IMR-90 (cell line): ENCODE data around the gene ALDH7A1. TPM values are rescaled to one million over a fixed set of nuclear protein-coding genes. Genes with fewer than 3 reads are reported as not detected.

Experiments
- ATAC-seq: fragments of 200-7000 bp; cut with Tn5 transposase; 2 replicates; pipeline ENCODE4 v1.9.1; 2020; ENCODE audit warnings: low read depth, mild to moderate bottlenecking, moderate library complexity
- BruUV-seq: library from RNA; stranded (reverse); fragments of 400-500 nt; replicated peaks from 2 replicates; lab custom pipeline; 2021; lab: Mats Ljungman, UMichigan
- CTCF ChIA-PET: fragments of 300-600 bp; formaldehyde crosslinking; extraction: SDS; loops from one replicate; lab custom pipeline; 2021; ENCODE audit warnings: antibody characterized with exemption; lab: Yijun Ruan, JAX
- POLR2A ChIA-PET: fragments of 300-600 bp; sonication (Branson Sonifier 250); formaldehyde crosslinking; loops from one replicate; lab custom pipeline; 2022; ENCODE audit warnings: antibody characterized with exemption; ENCODE audit not compliant: unreplicated experiment; lab: Charles Lee
- DNase-seq: peaks from one replicate; pipeline ENCODE4 v3.0.0; 2013
- H2AFZ ChIP-seq: replicated peaks from 2 replicates; pipeline ENCODE3; 2013; ENCODE audit warnings: low read length, mild to moderate bottlenecking; ENCODE audit not compliant: poor library complexity
- H2AK5ac ChIP-seq: 2 replicates; pipeline ENCODE4 v1.6.1; 2013; ENCODE audit warnings: low read depth, low read length, inconsistent platforms
- H2AK9ac ChIP-seq: replicated peaks from 2 replicates; pipeline ENCODE3; 2013; ENCODE audit warnings: mild to moderate bottlenecking, low read depth, low read length, moderate library complexity; ENCODE audit not compliant: poor library complexity
- H2BK120ac ChIP-seq: 2 replicates; pipeline ENCODE4 v1.6.1; 2013; ENCODE audit warnings: low read depth, low read length, inconsistent platforms
- H2BK15ac ChIP-seq: 3 replicates; pipeline ENCODE4 v1.6.1; 2013; ENCODE audit warnings: low read depth, low read length, inconsistent platforms
- H2BK20ac ChIP-seq: 2 replicates; pipeline ENCODE4 v1.6.1; 2013; ENCODE audit warnings: low read depth, mild to moderate bottlenecking, inconsistent platforms, low read length, moderate library complexity
- H2BK5ac ChIP-seq: 2 replicates; pipeline ENCODE4 v1.6.1; 2013; ENCODE audit warnings: mild to moderate bottlenecking, low read depth, low read length, inconsistent platforms; ENCODE audit not compliant: poor library complexity, severe bottlenecking
- H3K14ac ChIP-seq: replicated peaks from 2 replicates; pipeline ENCODE4 v1.6.1; 2013; ENCODE audit warnings: low read depth, low read length, inconsistent platforms
- H3K18ac ChIP-seq: 2 replicates; pipeline ENCODE4 v1.6.1; 2013; ENCODE audit warnings: low read depth, low read length, control low read depth
- H3K23ac ChIP-seq: 2 replicates; pipeline ENCODE4 v1.6.1; 2013; ENCODE audit warnings: low read depth, low read length, inconsistent platforms
- H3K27ac ChIP-seq: 2 replicates; pipeline ENCODE4 v1.5.1; 2013; ENCODE audit warnings: mild to moderate bottlenecking, control low read depth, low read length; ENCODE audit not compliant: insufficient read depth
- H3K27me3 ChIP-seq: 2 replicates; pipeline ENCODE4 v1.6.1; 2013; ENCODE audit warnings: low read length; ENCODE audit not compliant: control insufficient read depth, insufficient read depth
- H3K36me3 ChIP-seq: 2 replicates; pipeline ENCODE4 v1.6.1; 2013; ENCODE audit warnings: low read length, mixed read lengths; ENCODE audit not compliant: control insufficient read depth, insufficient read depth
- H3K4ac ChIP-seq: 2 replicates; pipeline ENCODE4 v1.6.1; 2013; ENCODE audit warnings: low read depth, low read length, inconsistent platforms
- H3K4me1 ChIP-seq: 2 replicates; pipeline ENCODE4 v1.6.1; 2013; ENCODE audit warnings: low read length, mixed read lengths; ENCODE audit not compliant: control insufficient read depth, insufficient read depth
- H3K4me2 ChIP-seq: 2 replicates; pipeline ENCODE4 v1.6.1; 2013; ENCODE audit warnings: low read depth, mild to moderate bottlenecking, control low read depth, low read length, moderate library complexity
- H3K4me3 ChIP-seq: 2 replicates; pipeline ENCODE4 v1.5.1; 2013; ENCODE audit warnings: low read depth, mild to moderate bottlenecking, control low read depth, low read length, moderate library complexity; ENCODE audit not compliant: insufficient read depth
- H3K56ac ChIP-seq: 2 replicates; pipeline ENCODE4 v1.6.1; 2013; ENCODE audit warnings: low read length, inconsistent platforms; ENCODE audit not compliant: insufficient read depth; ENCODE audit errors: extremely low read depth
- H3K79me1 ChIP-seq, 2 experiments: 2 replicates each; pipeline ENCODE4 v1.6.1; 2013; ENCODE audit warnings: low read length in 2 of 2, inconsistent platforms in 1 of 2, low read depth in 1 of 2
- H3K9ac ChIP-seq: 2 replicates; pipeline ENCODE4 v1.6.1; 2013; ENCODE audit warnings: low read depth, low read length, control low read depth
- H3K9me1 ChIP-seq: 2 replicates; pipeline ENCODE4 v1.6.1; 2013; ENCODE audit warnings: low read length, inconsistent platforms; ENCODE audit not compliant: insufficient read depth
- H3K9me3 ChIP-seq: 2 replicates; pipeline ENCODE4 v1.6.1; 2013; ENCODE audit warnings: low read length; ENCODE audit not compliant: control insufficient read depth, insufficient read depth
- H4K20me1 ChIP-seq: 2 replicates; pipeline ENCODE4 v1.6.1; 2013; ENCODE audit warnings: low read length, inconsistent platforms; ENCODE audit not compliant: insufficient read depth
- H4K5ac ChIP-seq: 2 replicates; pipeline ENCODE4 v1.6.1; 2013; ENCODE audit warnings: mild to moderate bottlenecking, low read depth, low read length, control low read depth
- H4K8ac ChIP-seq, 2 experiments: 2 replicates each; pipeline ENCODE4 v1.6.1; 2013; ENCODE audit warnings: low read depth in 2 of 2, low read length in 2 of 2, control low read depth in 1 of 2, inconsistent platforms in 1 of 2
- H4K91ac ChIP-seq: 2 replicates; pipeline ENCODE4 v1.6.1; 2013; ENCODE audit warnings: low read depth, low read length, inconsistent platforms; ENCODE audit not compliant: insufficient read depth
- CEBPB ChIP-seq: IDR thresholded peaks from 2 replicates; pipeline ENCODE4 v1.6.1; 2012; ENCODE audit warnings: low read depth, low read length, improper control_type of control experiment
- WGBS, 2 experiments: methylation state at CpG; one replicate each; pipeline versions ENCODE4 v1.1.5 to v1.1.7; 2013; ENCODE audit warnings: missing lambda C conversion rate in 2 of 2; ENCODE audit not compliant: insufficient read length in 1 of 2; ENCODE audit errors: extremely low coverage in 2 of 2; 5-methylcytosine and 5-hydroxymethylcytosine counted together
- dilution Hi-C: fragments of 300-500 bp; cut with HindIII; formaldehyde crosslinking; loops from one replicate; pipeline ENCODE4 v1.14.3; 2018; ENCODE audit warnings: low sequenced_read_pairs; ENCODE audit not compliant: unreplicated experiment
- in situ Hi-C: fragments of 300-500 bp; cut with MboI; formaldehyde crosslinking; loops from 3 replicates; pipeline ENCODE4 v1.14.3; 2019; ENCODE audit warnings: low sequenced_read_pairs, inconsistent platforms, mixed read lengths
- intact Hi-C: fragments of 100-400 bp; cut with micrococcal nuclease; formaldehyde crosslinking; loops from 2 replicates; pipeline ENCODE4 v1.10.0; 2022
- polyA plus RNA-seq, 3 experiments: library from polyadenylated mRNA; depleted of rRNA; stranded (reverse); fragments of >200 nt; gene quantifications; 2 replicates each; pipeline ENCODE4 v1.2.3, GENCODE V29; 2012; ENCODE audit warnings: low replicate concordance in 1 of 3
- total RNA-seq: library from RNA; depleted of rRNA; stranded (reverse); fragments of >200 nt; gene quantifications from 2 replicates; pipeline ENCODE4 v1.2.3, GENCODE V29; 2012
- TF ChIP-seq, protein P1 (sequence below): conservative IDR thresholded peaks from 2 replicates; pipeline ENCODE4 v1.5.1; 2012; ENCODE audit warnings: mild to moderate bottlenecking, low read depth, low read length, improper control_type of control experiment

Gene ALDH7A1
- total and polyA plus RNA-seq, 2 of the 4 experiments (the other 2 are of a cell fraction) = 40.9 to 62.2 TPM

GRCh38 chr5:126503602-126504104 is 91.4 kb downstream of the ALDH7A1 start:
- DNase-seq = peak; percentile 28
- peak overlapping the region; percentile 28 for H2AFZ ChIP-seq

More at GRCh38 chr5:126503602-126504104, 91.4 kb downstream of the ALDH7A1 start:
- H4K20me1 ChIP-seq = no peaks in the 10 kb centered on the region
- intact Hi-C loops = no loop called here
- H4K5ac ChIP-seq = no peak overlapping the region
- H4K91ac ChIP-seq = no peak overlapping the region
- peak; percentile 95 for TF ChIP-seq CEBPB
- TF ChIP-seq, protein P1, sequence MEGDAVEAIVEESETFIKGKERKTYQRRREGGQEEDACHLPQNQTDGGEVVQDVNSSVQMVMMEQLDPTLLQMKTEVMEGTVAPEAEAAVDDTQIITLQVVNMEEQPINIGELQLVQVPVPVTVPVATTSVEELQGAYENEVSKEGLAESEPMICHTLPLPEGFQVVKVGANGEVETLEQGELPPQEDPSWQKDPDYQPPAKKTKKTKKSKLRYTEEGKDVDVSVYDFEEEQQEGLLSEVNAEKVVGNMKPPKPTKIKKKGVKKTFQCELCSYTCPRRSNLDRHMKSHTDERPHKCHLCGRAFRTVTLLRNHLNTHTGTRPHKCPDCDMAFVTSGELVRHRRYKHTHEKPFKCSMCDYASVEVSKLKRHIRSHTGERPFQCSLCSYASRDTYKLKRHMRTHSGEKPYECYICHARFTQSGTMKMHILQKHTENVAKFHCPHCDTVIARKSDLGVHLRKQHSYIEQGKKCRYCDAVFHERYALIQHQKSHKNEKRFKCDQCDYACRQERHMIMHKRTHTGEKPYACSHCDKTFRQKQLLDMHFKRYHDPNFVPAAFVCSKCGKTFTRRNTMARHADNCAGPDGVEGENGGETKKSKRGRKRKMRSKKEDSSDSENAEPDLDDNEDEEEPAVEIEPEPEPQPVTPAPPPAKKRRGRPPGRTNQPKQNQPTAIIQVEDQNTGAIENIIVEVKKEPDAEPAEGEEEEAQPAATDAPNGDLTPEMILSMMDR = no peak
- no peak overlapping the region for H3K4me3 ChIP-seq
- H3K4me1 ChIP-seq = peaks cover 2% of the 10 kb centered on the region; the same call in 1 of the 2 replicates
- H3K4me2 ChIP-seq = peak overlapping the region; percentile 37
- no peak overlapping the region for H3K56ac ChIP-seq
- H3K9me3 ChIP-seq = no peaks in the 10 kb centered on the region
- H3K18ac ChIP-seq = no peak overlapping the region
- H2BK15ac ChIP-seq = no peak overlapping the region
- H3K14ac ChIP-seq = no peak overlapping the region
- ChIA-PET POLR2A (no interaction called here), CTCF (no interaction called here)
- H2BK5ac ChIP-seq = no peak overlapping the region
- ATAC-seq = peak; percentile 56
- no peak overlapping the region for H3K9ac ChIP-seq
- H3K36me3 ChIP-seq = no peaks in the 10 kb centered on the region
- H3K9me1 ChIP-seq = 0 out of 2 replicates have a peak, but pooled peaks cover 5% of the 10 kb centered on the region
- H2BK120ac ChIP-seq = no peak overlapping the region
- no peak overlapping the region for H2AK9ac ChIP-seq
- no peaks in the 10 kb centered on the region for H3K27me3 ChIP-seq
- in situ Hi-C loops = no loop called here
- dilution Hi-C loops = no loop called here
- H3K23ac ChIP-seq = peak overlapping the region; percentile 68; the same call in 1 of the 2 replicates
- H2BK20ac ChIP-seq = no peak overlapping the region
- H3K79me1 ChIP-seq = no peaks in the 10 kb centered on the region
- no peak overlapping the region for H4K8ac ChIP-seq
- no TSS peak for BruUV-seq
- H2AK5ac ChIP-seq = no peak overlapping the region
- WGBS, 2 experiments = 20% methylated on average over 2 of the region's 5 CpGs; no CpG with 5 or more reads in 1 of the 2 experiments
- no peak overlapping the region for H3K27ac ChIP-seq
- H3K4ac ChIP-seq = no peak overlapping the region
